ENCODE data around the gene GH2.

Gene GH2

DNA sequence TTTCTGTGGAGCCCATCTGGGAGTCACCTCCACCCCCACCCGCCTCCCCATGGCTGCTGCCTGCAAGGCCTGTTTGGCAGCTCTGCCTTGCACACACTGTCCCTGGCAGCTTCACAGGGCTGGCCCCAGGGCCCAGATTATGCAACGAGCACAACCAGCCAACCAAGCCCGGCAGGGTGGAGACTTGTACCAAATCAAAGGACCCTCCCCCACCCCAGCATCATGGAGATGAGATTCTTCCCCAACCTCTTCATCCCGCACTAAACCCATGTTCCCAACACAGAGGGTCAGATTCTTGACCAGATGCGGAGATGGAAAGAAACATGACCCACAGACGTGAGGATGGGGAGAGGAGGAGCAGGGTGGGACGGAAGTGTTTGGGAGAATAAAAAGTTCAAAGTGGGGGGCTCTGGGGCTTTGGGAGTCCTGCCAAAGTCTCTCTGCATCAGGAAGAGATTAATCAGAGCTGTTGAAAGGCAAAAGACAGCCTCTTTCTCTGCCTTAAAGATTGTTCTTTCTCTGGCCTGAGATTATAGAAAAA is 43.0 kb downstream of the GH2 start:
- DNase-seq = no peak

DNA sequence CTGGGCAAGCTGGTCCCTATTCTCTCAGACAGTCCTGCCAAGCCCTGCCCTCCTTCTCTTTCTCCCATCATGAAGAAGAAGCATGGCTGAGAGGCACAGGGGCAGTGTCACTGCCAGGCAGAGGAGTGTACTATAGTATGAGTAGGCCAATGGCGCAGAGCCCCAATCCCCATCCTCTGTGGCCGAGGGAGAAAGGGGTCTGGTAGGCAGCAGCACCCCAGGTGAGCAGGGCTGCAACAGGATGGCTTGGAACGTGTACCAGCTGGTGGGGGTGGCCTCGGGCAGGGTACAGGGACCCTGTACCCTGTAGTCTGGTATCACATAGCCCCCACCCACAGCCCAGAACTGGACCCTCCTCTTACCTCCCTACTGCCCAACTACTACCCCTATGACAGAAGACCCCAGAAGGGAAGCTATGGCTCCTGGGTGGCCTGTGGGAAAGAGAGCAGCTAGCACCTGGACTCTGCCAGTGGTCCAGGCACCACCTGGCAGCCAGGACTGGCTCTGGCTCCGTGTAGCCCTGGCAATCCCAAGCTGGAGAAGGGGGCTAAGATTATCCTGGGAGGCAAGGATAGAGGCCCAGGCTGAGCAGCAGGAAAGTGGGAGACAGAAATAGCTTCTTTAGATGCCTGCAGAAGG is 43.7 kb downstream of the GH2 start:
- no peak for DNase-seq

DNA sequence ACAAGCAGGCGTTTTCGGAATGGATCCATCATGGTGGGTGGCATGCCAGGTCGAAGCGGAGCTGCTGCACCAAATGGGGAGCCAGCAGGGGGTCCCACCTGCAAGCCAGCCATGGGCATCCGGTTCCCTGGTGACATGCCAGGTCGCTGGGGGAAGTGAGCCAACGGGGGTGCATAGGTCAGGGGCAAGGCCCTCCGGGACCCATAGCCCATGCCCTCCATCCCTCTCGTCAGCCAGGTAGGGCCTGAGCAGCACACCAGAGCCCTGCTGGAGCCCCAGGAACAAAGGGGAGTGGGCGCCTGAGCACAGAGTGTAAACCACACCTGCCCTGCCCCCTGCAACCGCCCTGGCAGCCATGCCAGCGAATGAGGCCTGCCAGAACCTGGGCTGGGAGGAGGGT is 44.3 kb downstream of the GH2 start:
- DNase-seq = no peak

DNA sequence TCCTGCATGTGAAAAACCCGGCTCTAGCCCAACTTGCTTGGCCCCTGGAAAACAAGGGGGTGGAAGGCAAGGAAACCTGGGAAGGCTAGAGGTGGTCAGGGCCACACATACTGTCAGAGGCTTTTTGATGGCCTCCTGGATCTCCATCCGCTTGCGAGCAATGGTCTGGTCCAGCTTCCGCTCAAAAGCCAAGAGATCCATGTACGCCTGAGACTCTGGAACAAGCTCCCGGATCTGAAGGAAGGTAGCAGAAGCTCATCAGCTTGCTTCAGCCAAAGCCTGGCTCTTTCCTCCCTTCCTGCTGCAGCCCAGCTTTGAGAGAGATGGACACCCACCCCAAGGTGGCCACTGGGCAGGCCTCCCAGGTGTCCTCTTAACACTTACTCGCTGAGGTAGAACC is 44.9 kb downstream of the GH2 start:
- no peak for DNase-seq

DNA sequence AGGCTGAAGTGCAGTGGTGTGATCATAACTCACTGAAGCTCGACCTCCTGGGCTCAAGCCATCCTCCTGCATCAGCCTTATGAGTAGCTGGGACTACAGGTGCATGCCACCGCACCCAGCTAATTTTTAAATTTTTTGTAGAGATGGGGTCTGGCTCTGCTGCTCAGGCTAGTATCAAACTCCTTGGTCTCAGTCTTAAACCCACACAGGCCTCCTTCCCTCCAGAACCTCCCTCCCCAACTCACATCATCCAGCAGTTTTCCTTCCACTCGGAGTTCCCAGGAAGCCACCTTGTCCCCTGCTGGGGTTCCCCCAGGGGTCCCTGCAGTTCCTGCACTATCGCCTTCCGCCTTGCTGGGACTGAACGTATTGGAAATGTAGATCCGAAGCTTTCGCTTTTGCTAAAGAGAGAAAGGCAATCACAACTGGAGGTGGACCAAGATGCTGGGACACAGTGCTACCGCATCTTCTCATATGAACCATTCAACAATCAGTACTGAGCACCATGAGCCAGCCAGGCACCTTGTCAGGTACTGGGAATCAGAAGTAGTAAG is 46.5 kb downstream of the GH2 start:
- DNase-seq = no peak

DNA sequence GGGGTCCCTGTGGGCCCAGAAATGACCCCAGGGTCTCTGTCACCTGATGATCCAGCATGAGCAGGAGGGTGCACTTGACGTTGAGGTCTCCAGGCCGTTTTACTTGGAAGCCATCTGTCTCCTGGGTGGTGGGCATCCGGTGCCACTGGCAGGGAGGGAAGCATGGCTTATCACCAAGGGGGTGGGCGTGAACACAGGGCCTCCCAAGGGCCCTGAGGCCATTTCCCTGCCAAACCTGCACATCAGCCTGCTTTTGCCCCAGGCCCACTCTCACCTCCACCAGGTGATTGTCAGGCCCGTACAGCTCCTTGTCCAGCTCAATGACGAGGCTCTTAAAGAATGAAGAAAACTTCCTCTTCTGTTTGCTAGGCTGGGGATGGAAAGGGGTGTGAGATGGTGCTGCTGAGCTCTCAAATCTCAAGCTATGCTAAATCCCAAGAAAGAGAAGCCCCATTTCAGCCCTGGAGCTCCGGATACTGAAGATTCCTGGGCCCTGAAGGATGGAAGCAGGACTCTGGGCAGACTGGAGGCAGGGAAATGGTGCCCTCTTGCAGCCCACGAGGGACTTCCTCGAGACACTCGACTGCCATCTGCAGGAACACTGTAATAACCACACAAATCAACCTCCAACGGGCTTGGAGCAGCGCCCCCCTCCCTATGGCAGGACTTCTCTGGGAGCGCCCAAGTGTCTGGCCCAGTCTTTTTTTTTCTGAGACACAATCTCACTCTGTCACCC is 47.1 kb downstream of the GH2 start:
- DNase-seq = no peak

DNA sequence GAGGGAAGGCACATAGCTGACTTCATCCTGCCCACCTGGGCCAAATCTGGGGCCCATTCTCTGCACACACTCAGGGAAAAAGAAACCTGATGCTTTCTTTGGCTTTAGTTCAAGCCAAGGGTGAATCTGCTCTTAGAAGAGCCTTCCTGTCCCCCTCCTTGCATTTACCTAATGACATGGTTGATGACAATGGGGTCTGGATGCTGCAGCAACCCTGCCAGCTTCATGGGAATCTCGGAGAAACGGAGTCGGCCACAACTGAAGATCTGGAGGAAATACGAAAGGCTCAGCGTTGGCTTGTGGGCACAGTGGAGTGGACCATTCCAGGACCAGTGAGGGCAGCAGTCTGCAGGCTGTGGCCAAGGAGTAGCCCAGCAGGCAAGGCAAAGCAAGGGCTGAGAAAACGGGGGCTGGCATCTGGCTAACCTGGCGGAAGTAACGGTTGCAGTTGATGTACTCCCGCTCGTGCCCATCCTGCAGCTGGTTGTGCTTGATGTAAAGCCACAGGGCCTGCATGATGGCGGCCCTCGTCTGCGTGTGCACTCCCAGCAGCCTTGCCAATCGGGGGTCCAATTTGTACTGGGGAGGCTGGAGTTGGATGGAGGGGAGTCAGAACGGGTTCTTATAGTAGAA is 47.9 kb downstream of the GH2 start:
- no peak for DNase-seq

DNA sequence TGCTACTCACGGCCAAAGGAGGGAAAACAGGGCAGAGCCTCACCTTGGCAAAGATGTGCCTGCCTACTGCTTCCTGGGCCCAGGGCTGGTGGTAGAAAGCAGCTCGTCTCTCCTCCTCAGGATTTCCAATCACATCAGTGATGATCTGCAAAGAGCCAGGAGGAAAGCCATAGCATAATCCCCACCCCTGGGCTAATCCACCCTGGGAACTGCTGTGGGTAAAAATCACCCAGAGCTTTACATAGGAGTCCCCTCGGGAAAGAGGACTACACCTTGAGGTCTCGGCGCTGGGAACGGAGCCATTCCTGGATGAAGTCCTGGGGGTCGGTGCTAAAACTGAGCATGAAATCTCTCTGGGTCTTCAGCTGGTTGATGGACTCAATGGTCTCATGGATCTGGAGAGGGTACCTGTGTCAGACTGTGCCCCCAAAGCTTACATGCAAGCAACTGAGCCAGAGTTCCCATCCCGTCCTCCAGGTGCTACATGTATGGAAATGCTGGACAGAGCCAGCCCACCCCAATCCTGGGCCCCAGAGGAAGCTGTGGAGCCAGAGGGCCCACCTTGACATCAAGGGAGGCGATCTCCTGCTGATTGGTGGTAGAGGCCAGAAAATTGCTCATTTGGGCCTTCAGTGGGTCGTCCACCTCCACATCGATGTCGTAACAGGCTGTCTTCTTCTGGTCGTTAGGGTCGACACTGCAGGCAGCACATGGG is 48.6 kb downstream of the GH2 start:
- DNase-seq = no peak

DNA sequence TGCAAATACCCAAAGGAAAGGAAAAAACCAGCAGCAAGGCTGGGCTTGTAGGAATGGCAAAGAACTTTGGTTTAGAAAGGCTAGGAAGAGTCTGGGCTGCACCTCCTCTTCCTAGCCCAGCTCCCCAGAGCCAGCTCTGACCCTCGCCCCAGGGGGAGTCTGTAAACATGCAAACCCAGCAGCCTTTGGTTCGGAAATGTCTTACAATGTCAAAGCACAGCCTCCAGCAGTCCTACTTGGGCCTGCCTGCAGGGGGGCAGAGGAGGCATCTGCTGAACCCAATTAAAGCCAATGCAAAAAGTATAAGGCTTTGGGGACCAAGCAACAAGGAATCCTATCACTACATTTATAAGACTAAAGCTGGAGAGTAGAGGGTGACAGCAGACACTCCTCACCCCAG is 49.3 kb downstream of the GH2 start:
- no peak for DNase-seq

DNA sequence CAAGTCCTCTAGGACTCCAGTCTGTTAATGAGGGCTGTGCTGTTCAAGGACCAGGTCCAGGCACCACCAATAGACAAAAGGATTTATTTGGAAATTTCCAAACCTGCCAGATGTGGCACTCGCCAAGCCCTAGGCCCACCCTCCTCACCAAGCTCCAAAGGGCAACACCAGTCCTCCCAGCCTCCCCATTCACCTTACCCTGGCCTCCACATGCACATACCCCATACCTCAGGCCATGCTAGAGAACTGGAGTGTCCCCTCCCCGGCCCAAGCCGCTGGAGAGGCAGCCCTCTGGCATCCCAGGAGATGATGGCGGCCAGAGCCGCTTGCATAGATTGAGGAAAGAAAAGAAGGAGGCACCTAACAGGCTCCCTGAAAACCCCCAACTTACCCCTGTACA is 49.7 kb downstream of the GH2 start:
- no peak for DNase-seq

DNA sequence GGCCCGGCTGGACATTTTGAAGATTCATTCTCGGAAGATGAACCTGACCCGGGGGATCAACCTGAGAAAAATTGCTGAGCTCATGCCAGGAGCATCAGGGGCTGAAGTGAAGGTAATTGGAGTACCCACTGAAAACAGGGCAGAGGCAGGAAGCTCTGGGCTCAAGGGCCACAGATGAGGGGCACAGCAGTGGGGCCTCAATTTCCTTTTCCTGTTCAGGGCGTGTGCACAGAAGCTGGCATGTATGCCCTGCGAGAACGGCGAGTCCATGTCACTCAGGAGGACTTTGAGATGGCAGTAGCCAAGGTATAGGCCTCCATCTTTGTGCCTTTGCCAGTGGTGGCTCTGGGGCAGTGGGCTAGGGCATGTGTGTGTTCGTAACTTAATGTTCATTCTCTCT is 50.2 kb downstream of the GH2 start:
- DNase-seq = no peak

DNA sequence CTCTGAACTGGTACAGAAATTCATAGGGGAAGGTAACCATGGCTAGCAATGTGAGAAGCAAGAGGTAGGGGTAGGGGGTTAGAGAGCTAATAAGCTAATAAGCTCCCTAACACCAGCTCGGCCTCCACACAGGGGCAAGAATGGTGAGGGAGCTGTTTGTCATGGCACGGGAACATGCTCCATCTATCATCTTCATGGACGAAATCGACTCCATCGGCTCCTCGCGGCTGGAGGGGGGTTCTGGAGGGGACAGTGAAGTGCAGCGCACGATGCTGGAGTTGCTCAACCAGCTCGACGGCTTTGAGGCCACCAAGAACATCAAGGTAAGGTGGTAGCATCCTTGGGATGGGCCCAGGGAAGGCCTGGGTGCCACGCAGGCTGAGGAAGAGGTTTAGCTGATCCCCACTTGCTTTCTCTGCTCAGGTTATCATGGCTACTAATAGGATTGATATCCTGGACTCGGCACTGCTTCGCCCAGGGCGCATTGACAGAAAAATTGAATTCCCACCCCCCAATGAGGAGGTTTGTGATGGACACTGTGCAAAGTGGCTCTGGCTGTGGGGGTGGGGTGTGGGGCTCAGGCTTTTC is 50.7 kb downstream of the GH2 start:
- no peak for DNase-seq

DNA sequence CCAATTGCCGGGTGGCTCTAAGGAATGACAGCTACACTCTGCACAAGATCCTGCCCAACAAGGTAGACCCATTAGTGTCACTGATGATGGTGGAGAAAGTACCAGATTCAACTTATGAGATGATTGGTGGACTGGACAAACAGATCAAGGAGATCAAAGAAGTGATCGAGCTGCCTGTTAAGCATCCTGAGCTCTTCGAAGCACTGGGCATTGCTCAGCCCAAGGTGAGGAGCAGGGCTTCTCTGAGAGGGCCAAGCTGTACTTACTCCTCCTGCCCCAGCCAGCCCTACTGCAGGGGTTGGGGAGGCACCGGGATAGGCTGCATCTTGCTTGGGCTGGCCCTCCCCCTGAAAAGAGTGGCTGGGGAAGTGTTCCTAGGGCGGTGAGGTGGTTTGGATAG is 51.5 kb downstream of the GH2 start:
- DNase-seq = no peak
